Keratinocyte (primary cell): Measurements from ENCODE around the gene TBC1D16. TPM values are rescaled to one million over a fixed set of nuclear protein-coding genes. Genes with fewer than 3 reads are reported as not detected.

Experiments
- DNase-seq: peaks from one replicate; pipeline ENCODE4 v3.0.0-alpha.2; 2011; ENCODE audit warnings: low read depth, missing footprints, low spot score
- FAIRE-seq: peaks from 2 replicates; lab custom pipeline; 2011; peaks lifted over from hg19 to GRCh38; lab: Jason Lieb, UNC
- H2AFZ ChIP-seq: 2 replicates; pipeline ENCODE4 v1.6.0; 2012; ENCODE audit warnings: low read length, control low read depth, inconsistent platforms; ENCODE audit not compliant: control insufficient read depth
- H3K27ac ChIP-seq: 2 replicates; pipeline ENCODE4 v1.5.1; 2011; ENCODE audit warnings: low read length; ENCODE audit not compliant: control insufficient read depth, insufficient read depth
- H3K27me3 ChIP-seq: 3 replicates; pipeline ENCODE4 v1.6.0; 2011; ENCODE audit warnings: low read length; ENCODE audit not compliant: control insufficient read depth, insufficient read depth; ENCODE audit errors: extremely low read depth
- H3K36me3 ChIP-seq, 2 experiments: 2 replicates in 1 of 2; 3 replicates in 1 of 2; pipeline ENCODE4 v1.5.1; 2011; ENCODE audit warnings: low read length in 2 of 2, mild to moderate bottlenecking in 1 of 2; ENCODE audit not compliant: control insufficient read depth in 2 of 2, insufficient read depth in 2 of 2; ENCODE audit errors: extremely low read depth in 1 of 2
- H3K4me1 ChIP-seq: 3 replicates; pipeline ENCODE4 v1.5.1; 2011; ENCODE audit warnings: low read length; ENCODE audit not compliant: control insufficient read depth, insufficient read depth; ENCODE audit errors: extremely low read depth
- H3K4me2 ChIP-seq: 3 replicates; pipeline ENCODE4 v1.6.0; 2011; ENCODE audit warnings: low read depth, low read length; ENCODE audit not compliant: control insufficient read depth, insufficient read depth; ENCODE audit errors: extremely low read depth
- H3K4me3 ChIP-seq, 3 experiments: fragments of 200-600 bp in 1 of 3; sonication (generic) in 1 of 3; 2 replicates in 2 of 3; 3 replicates in 1 of 3; pipeline ENCODE4 v1.5.1; 2011 to 2016; ENCODE audit warnings: low read length in 3 of 3, mild to moderate bottlenecking in 3 of 3, control low read depth in 2 of 3, inconsistent platforms in 1 of 3, low read depth in 1 of 3, mixed read lengths in 1 of 3, mixed run types in 1 of 3, moderate library complexity in 1 of 3; ENCODE audit not compliant: control insufficient read depth in 2 of 3, insufficient read depth in 2 of 3; ENCODE audit errors: extremely low read depth in 1 of 3
- H3K79me2 ChIP-seq: 2 replicates; pipeline ENCODE4 v1.6.0; 2012; ENCODE audit warnings: low read length; ENCODE audit not compliant: control insufficient read depth, insufficient read depth
- H3K9ac ChIP-seq: 3 replicates; pipeline ENCODE4 v1.6.0; 2011; ENCODE audit warnings: low read length; ENCODE audit not compliant: control insufficient read depth, insufficient read depth; ENCODE audit errors: extremely low read depth
- H3K9me1 ChIP-seq: 3 replicates; pipeline ENCODE4 v1.6.0; 2011; ENCODE audit warnings: low read length; ENCODE audit not compliant: control insufficient read depth, insufficient read depth; ENCODE audit errors: extremely low read depth
- H3K9me3 ChIP-seq: 2 replicates; pipeline ENCODE4 v1.5.1; 2012; ENCODE audit warnings: low read depth, low read length; ENCODE audit not compliant: control insufficient read depth
- H4K20me1 ChIP-seq: 3 replicates; pipeline ENCODE4 v1.6.0; 2011; ENCODE audit warnings: low read length; ENCODE audit not compliant: control insufficient read depth, insufficient read depth; ENCODE audit errors: extremely low read depth
- CTCF ChIP-seq, 3 experiments: IDR thresholded peaks in 1 of 3; conservative IDR thresholded peaks in 1 of 3; optimal IDR thresholded peaks in 1 of 3; 2 replicates in 2 of 3; 3 replicates in 1 of 3; pipeline versions ENCODE3 to v1.5.1; 2011; ENCODE audit warnings: low read length in 3 of 3, mild to moderate bottlenecking in 3 of 3, moderate library complexity in 2 of 3, control low read depth in 1 of 3, inconsistent platforms in 1 of 3; ENCODE audit not compliant: insufficient read depth in 2 of 3; ENCODE audit errors: extremely low read depth in 1 of 3
- EZH2 ChIP-seq: IDR thresholded peaks from one replicate; pipeline ENCODE4 v1.6.1; 2012; ENCODE audit warnings: inconsistent platforms, mild to moderate bottlenecking, low read length, moderate library complexity
- dilution Hi-C: fragments of 300-500 bp; cut with MboI; formaldehyde crosslinking; loops from one replicate; pipeline ENCODE4 v1.7.0; 2020; ENCODE audit warnings: low sequenced_read_pairs; ENCODE audit not compliant: extremely low pct_ligation_motif_present
- polyA plus RNA-seq, 5 experiments: library from polyadenylated mRNA; depleted of rRNA in 3 of 5; stranded (reverse) in 3 of 5; stranded (forward) in 1 of 5; unstranded in 1 of 5; fragments of >200 nt; gene quantifications; 1 replicate in 1 of 5; 2 replicates in 3 of 5; 3 replicates in 1 of 5; pipeline versions ENCODE4 v1.2.1 to v1.2.3, GENCODE V29; 2011 to 2012; ENCODE audit warnings: missing spikeins in 2 of 5, low read depth in 1 of 5, low replicate concordance in 1 of 5

TBC1D16 gene
- polyA plus RNA-seq, 1 donor (not counting 4 experiments of a cell fraction or from before 2014, with no cell fraction given), result 8.6 TPM

- H3K4me3 ChIP-seq, result no peak overlapping the region
- TF ChIP-seq EZH2, result no peak
- no peak for TF ChIP-seq CTCF (optimal IDR thresholded peaks at IDR 0.05 in 1 of 3, IDR thresholded peaks at IDR 0.05 in 1 of 3, conservative IDR thresholded peaks at IDR 0.05 in 1 of 3; ENCODE audit: extremely low read depth in 1 of 3, insufficient read depth in 2 of 3, low read length in 3 of 3)
- H3K9ac ChIP-seq, result no peak overlapping the region
- H3K4me1 ChIP-seq, result peaks cover 13% of the 10 kb centered on the region
- no peak for FAIRE-seq
- H3K9me1 ChIP-seq, result no peaks in the 10 kb centered on the region
- H3K4me2 ChIP-seq, result no peak overlapping the region
- H2AFZ ChIP-seq, result no peak overlapping the region
- no peaks in the 10 kb centered on the region for H3K9me3 ChIP-seq
- dilution Hi-C loops, result no loop called here
- peaks cover 31% of the 10 kb centered on the region for H3K79me2 ChIP-seq
- H3K27ac ChIP-seq, result no peak overlapping the region
- H4K20me1 ChIP-seq, result peaks cover 5% of the 10 kb centered on the region
- H3K36me3 ChIP-seq, result no peaks in the 10 kb centered on the region
- no peaks in the 10 kb centered on the region for H3K27me3 ChIP-seq
- DNase-seq, result no peak
These were observed 3.8 kb downstream of the TBC1D16 start for GRCh38 chr17:80031691-80032430.

GRCh38 chr17:80030730-80031410, 4.8 kb downstream of the TBC1D16 start:
- TF ChIP-seq EZH2, result no peak
- TF ChIP-seq CTCF (optimal IDR thresholded peaks at IDR 0.05 in 1 of 3, IDR thresholded peaks at IDR 0.05 in 1 of 3, conservative IDR thresholded peaks at IDR 0.05 in 1 of 3; ENCODE audit: extremely low read depth in 1 of 3, insufficient read depth in 2 of 3, low read length in 3 of 3), result peak; percentile 22 to 63 (median 28)
- Histone ChIP-seq H3K4me1 (peaks cover 13% of the 10 kb centered on the region), H3K9me1 (no peaks in the 10 kb centered on the region), H4K20me1 (peaks cover 5% of the 10 kb centered on the region), H3K79me2 (peaks cover 31% of the 10 kb centered on the region), H3K9ac (no peak overlapping the region), H3K36me3 (no peaks in the 10 kb centered on the region), H3K27me3 (no peaks in the 10 kb centered on the region), H3K9me3 (no peaks in the 10 kb centered on the region), H2AFZ (no peak overlapping the region), H3K4me3 (no peak overlapping the region), H3K27ac (no peak overlapping the region), H3K4me2 (peak overlapping the region; percentile 34)
- dilution Hi-C loops, result no loop called here
- no peak for FAIRE-seq
- DNase-seq, result no peak
